D721Med (cell line): ENCODE data around the gene EIF3K.

Experiments used
- DNase-seq: peaks from one replicate; pipeline ENCODE4 v3.0.0; 2011; ENCODE audit warnings: low spot score; ENCODE audit not compliant: insufficient read length
- FAIRE-seq: peaks from 2 replicates; lab custom pipeline; 2011; peaks lifted over from hg19 to GRCh38; lab: Jason Lieb, UNC
- CTCF ChIP-seq: IDR thresholded peaks from 2 replicates; pipeline ENCODE4 v1.5.1; 2012; ENCODE audit warnings: mild to moderate bottlenecking, control low read depth; ENCODE audit not compliant: insufficient read depth; ENCODE audit errors: missing control alignments

The EIF3K gene

GRCh38 chr19:38669552-38669951 lies 50.6 kb downstream of the EIF3K start:
- TF ChIP-seq CTCF, result no peak
- FAIRE-seq (no peak), DNase-seq (no peak)

- no peak for TF ChIP-seq CTCF
- no peak for DNase-seq
- FAIRE-seq, result no peak
Observed at GRCh38 chr19:38670921-38671398, 52.0 kb downstream of the EIF3K start.

- DNase-seq, result no peak
- no peak for TF ChIP-seq CTCF
- no peak for FAIRE-seq
Observed at GRCh38 chr19:38671654-38672053, 52.7 kb downstream of the EIF3K start.

GRCh38 chr19:38673030-38673429 lies 54.0 kb downstream of the EIF3K start:
- TF ChIP-seq CTCF, result no peak
- no peak for FAIRE-seq

GRCh38 chr19:38674388-38675171 lies 55.6 kb downstream of the EIF3K start:
- TF ChIP-seq CTCF, result no peak
- FAIRE-seq (no peak), DNase-seq (no peak)

More at GRCh38 chr19:38673030-38673429, 54.0 kb downstream of the EIF3K start:
- no peak for DNase-seq

GRCh38 chr19:38675611-38676010 lies 56.6 kb downstream of the EIF3K start:
- no peak for TF ChIP-seq CTCF
- no peak for FAIRE-seq
- DNase-seq, result no peak
